Hematopoietic multipotent progenitor cell treated with erythropoietin and hydrocortisone succinate and interleukin-3 and kit ligand, for 15 days (in vitro differentiated cells): ENCODE measurements around the gene TLX2.

ENCODE experiments used
- DNase-seq: peaks from one replicate; pipeline ENCODE4 v3.0.0-alpha.2; 2015; ENCODE audit warnings: low spot score

TLX2 gene

DNA sequence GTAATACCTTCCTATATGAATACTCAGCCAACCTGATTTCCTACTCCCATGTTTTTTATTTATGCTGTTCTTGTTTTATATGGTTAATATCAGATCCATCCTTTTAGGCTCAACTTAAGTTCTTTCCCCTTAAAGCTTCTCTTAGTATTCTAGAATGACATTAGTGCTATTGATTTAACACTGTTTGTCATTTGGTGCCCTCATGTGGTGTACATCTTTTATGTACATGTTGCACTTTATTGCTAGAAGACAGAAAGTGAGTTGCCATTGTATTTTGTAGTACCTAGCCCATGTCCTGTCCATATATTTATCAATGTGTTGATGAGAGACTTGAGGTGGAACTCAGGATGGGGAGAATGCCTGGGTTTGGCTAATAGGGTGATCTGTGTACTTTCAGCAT is 18.0 kb downstream of the TLX2 start:
- DNase-seq: peak; percentile 75

DNA sequence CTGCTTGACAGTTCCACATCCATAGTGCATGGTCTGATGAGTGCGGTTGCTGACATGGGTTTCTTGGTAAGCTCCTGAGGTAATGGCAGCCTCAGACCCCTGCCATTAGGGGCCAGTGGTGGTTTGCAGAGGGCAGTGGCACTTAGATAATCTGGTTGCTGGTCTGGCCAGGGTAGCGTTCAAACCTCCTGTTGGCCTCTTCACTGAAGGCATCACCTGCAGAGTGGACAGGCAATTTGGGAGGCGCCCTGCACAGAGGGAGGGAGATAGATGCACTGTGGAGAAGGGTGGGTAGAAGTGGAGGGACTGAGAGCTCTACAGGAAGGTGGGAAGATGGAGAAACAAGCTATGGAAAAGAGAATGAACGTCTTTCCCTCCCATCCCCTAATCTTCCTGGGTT is 19.2 kb downstream of the TLX2 start:
- no peak for DNase-seq

GRCh38 chr2:74534411-74534810 is 20.2 kb downstream of the TLX2 start:
- no peak for DNase-seq

DNA sequence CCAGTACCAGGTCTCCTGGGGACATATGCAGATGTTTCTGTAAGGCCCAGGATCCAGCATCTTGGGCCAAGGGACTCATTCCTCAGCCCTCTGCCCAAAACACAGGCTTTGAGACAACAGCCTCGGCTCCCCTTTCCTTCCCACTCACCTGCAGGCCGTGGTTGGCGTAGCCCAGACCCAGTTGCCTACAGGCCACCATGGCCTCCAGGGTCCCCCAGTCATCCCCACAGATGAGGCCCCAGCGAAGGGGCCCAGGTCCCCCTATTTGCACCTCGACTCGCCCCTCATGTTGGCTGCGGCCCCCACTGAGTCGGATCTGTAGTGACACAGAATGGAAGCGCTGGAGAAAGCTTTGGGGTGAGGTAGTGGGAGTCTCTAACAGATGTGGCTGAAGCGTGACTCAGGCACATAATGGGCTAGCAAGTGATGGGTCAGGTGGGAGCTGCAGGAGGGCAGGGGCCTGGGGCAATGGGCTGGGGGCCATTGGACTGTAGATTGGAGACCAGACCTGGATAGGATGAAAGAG is 21.3 kb downstream of the TLX2 start:
- DNase-seq: no peak

- DNase-seq: no peak
Observed at GRCh38 chr2:74536166-74536950, 22.1 kb downstream of the TLX2 start.

DNA sequence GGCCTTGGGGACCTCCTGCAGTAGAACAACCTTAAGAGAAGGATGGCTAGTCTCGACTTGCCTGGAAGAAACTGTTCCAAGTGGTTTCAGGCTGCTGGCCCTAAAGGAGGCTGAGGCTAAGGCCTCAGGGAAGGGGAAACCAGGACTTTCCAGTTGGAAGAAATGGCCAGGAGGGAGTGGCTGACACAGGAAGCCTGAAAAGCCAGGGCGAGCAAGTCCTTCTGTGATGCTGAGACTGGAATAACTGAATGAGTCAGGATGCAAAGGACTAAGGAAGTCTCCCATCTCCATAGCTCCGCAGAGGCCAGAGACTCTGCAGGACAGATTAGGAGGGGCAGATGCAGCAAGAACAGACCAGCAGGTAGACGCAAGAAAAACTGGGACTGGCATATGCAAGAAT is 22.9 kb downstream of the TLX2 start:
- DNase-seq: no peak

DNA sequence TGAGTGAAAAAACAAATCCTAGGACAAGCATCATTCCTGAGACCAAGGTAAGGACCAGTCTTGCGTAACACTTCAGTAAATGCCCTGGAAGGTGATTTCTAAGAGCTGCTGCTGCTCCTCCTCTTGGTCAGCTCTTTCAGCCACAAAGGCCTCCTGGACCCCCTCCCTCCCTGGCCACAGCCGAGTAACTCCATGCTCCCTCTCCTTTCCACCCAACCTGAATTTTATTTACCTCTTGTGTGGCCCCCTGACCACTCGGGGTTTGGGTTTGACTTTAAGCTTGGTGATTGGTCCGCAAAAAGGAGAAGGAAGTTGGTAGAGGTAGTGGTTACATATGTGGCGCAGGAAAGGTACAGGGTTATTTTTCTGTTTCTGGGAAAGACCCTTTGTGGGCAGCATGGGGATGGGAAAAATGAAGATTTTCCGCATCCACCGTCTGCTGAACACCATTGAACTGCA is 24.7 kb downstream of the TLX2 start:
- DNase-seq: no peak

- no peak for DNase-seq
Observed at GRCh38 chr2:74540291-74540690, 26.0 kb downstream of the TLX2 start.

- DNase-seq: no peak
Observed at GRCh38 chr2:74542978-74543377, 28.7 kb downstream of the TLX2 start.

GRCh38 chr2:74544634-74545033 is 30.4 kb downstream of the TLX2 start:
- DNase-seq: no peak

- DNase-seq: no peak
Observed at GRCh38 chr2:74546004-74546403, 31.8 kb downstream of the TLX2 start.

GRCh38 chr2:74548285-74548899 is 34.1 kb downstream of the TLX2 start:
- DNase-seq: no peak

GRCh38 chr2:74548900-74549826 is 34.9 kb downstream of the TLX2 start:
- DNase-seq: peak; percentile 29

DNA sequence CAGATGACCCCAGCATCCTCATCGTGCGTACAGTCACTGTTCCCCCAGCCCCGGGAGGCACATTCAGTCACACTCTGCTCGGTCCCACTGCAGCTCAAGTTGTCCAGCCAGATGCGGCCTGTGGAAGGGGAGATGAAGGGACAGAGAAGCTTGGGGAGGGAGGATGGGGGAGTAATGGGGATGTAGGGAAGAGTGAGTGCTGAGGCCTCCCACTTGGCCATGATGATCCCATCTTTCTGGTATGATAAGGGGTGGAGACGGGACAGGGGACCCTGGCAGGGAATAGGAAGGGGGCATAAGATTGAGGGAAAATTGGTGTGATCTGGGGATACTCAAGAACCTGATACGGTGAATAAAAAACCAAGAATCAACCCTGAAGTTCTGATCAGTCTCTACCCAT is 36.0 kb downstream of the TLX2 start:
- no peak for DNase-seq

- DNase-seq: no peak
Observed at GRCh38 chr2:74551530-74551929, 37.3 kb downstream of the TLX2 start.

- no peak for DNase-seq
Observed at GRCh38 chr2:74551942-74552913, 38.0 kb downstream of the TLX2 start.

GRCh38 chr2:74552914-74553811 is 38.9 kb downstream of the TLX2 start:
- no peak for DNase-seq

- DNase-seq: peak; percentile 62
Observed at GRCh38 chr2:74553892-74554819, 39.9 kb downstream of the TLX2 start, which contains the start of the genes DOK1 and LOXL3. DOK1 (plus strand) TSS chr2:74554720; CDS start chr2:74554755, 35 bp downstream. LOXL3 (minus strand) TSS chr2:74553942; CDS start chr2:74552634, 1,308 bp downstream.
